Keratinocyte (primary cell): ENCODE data around the gene CRHR2. TPM values are rescaled to one million over a fixed set of nuclear protein-coding genes. Genes with fewer than 3 reads are reported as not detected.

Experiments used
- DNase-seq: peaks from one replicate; pipeline ENCODE4 v3.0.0-alpha.2; 2011; ENCODE audit warnings: low read depth, missing footprints, low spot score
- FAIRE-seq: peaks from 2 replicates; lab custom pipeline; 2011; peaks lifted over from hg19 to GRCh38; lab: Jason Lieb, UNC
- H2AFZ ChIP-seq: 2 replicates; pipeline ENCODE4 v1.6.0; 2012; ENCODE audit warnings: low read length, control low read depth, inconsistent platforms; ENCODE audit not compliant: control insufficient read depth
- H3K27ac ChIP-seq: 2 replicates; pipeline ENCODE4 v1.5.1; 2011; ENCODE audit warnings: low read length; ENCODE audit not compliant: control insufficient read depth, insufficient read depth
- H3K27me3 ChIP-seq: 3 replicates; pipeline ENCODE4 v1.6.0; 2011; ENCODE audit warnings: low read length; ENCODE audit not compliant: control insufficient read depth, insufficient read depth; ENCODE audit errors: extremely low read depth
- H3K36me3 ChIP-seq, 2 experiments: 2 replicates in 1 of 2; 3 replicates in 1 of 2; pipeline ENCODE4 v1.5.1; 2011; ENCODE audit warnings: low read length in 2 of 2, mild to moderate bottlenecking in 1 of 2; ENCODE audit not compliant: control insufficient read depth in 2 of 2, insufficient read depth in 2 of 2; ENCODE audit errors: extremely low read depth in 1 of 2
- H3K4me1 ChIP-seq: 3 replicates; pipeline ENCODE4 v1.5.1; 2011; ENCODE audit warnings: low read length; ENCODE audit not compliant: control insufficient read depth, insufficient read depth; ENCODE audit errors: extremely low read depth
- H3K4me2 ChIP-seq: 3 replicates; pipeline ENCODE4 v1.6.0; 2011; ENCODE audit warnings: low read depth, low read length; ENCODE audit not compliant: control insufficient read depth, insufficient read depth; ENCODE audit errors: extremely low read depth
- H3K4me3 ChIP-seq, 3 experiments: fragments of 200-600 bp in 1 of 3; sonication (generic) in 1 of 3; 2 replicates in 2 of 3; 3 replicates in 1 of 3; pipeline ENCODE4 v1.5.1; 2011 to 2016; ENCODE audit warnings: low read length in 3 of 3, mild to moderate bottlenecking in 3 of 3, control low read depth in 2 of 3, inconsistent platforms in 1 of 3, low read depth in 1 of 3, mixed read lengths in 1 of 3, mixed run types in 1 of 3, moderate library complexity in 1 of 3; ENCODE audit not compliant: control insufficient read depth in 2 of 3, insufficient read depth in 2 of 3; ENCODE audit errors: extremely low read depth in 1 of 3
- H3K79me2 ChIP-seq: 2 replicates; pipeline ENCODE4 v1.6.0; 2012; ENCODE audit warnings: low read length; ENCODE audit not compliant: control insufficient read depth, insufficient read depth
- H3K9ac ChIP-seq: 3 replicates; pipeline ENCODE4 v1.6.0; 2011; ENCODE audit warnings: low read length; ENCODE audit not compliant: control insufficient read depth, insufficient read depth; ENCODE audit errors: extremely low read depth
- H3K9me1 ChIP-seq: 3 replicates; pipeline ENCODE4 v1.6.0; 2011; ENCODE audit warnings: low read length; ENCODE audit not compliant: control insufficient read depth, insufficient read depth; ENCODE audit errors: extremely low read depth
- H3K9me3 ChIP-seq: 2 replicates; pipeline ENCODE4 v1.5.1; 2012; ENCODE audit warnings: low read depth, low read length; ENCODE audit not compliant: control insufficient read depth
- H4K20me1 ChIP-seq: 3 replicates; pipeline ENCODE4 v1.6.0; 2011; ENCODE audit warnings: low read length; ENCODE audit not compliant: control insufficient read depth, insufficient read depth; ENCODE audit errors: extremely low read depth
- CTCF ChIP-seq, 3 experiments: IDR thresholded peaks in 1 of 3; conservative IDR thresholded peaks in 1 of 3; optimal IDR thresholded peaks in 1 of 3; 2 replicates in 2 of 3; 3 replicates in 1 of 3; pipeline versions ENCODE3 to v1.5.1; 2011; ENCODE audit warnings: low read length in 3 of 3, mild to moderate bottlenecking in 3 of 3, moderate library complexity in 2 of 3, control low read depth in 1 of 3, inconsistent platforms in 1 of 3; ENCODE audit not compliant: insufficient read depth in 2 of 3; ENCODE audit errors: extremely low read depth in 1 of 3
- EZH2 ChIP-seq: IDR thresholded peaks from one replicate; pipeline ENCODE4 v1.6.1; 2012; ENCODE audit warnings: inconsistent platforms, mild to moderate bottlenecking, low read length, moderate library complexity
- dilution Hi-C: fragments of 300-500 bp; cut with MboI; formaldehyde crosslinking; loops from one replicate; pipeline ENCODE4 v1.7.0; 2020; ENCODE audit warnings: low sequenced_read_pairs; ENCODE audit not compliant: extremely low pct_ligation_motif_present
- polyA plus RNA-seq, 5 experiments: library from polyadenylated mRNA; depleted of rRNA in 3 of 5; stranded (reverse) in 3 of 5; stranded (forward) in 1 of 5; unstranded in 1 of 5; fragments of >200 nt; gene quantifications; 1 replicate in 1 of 5; 2 replicates in 3 of 5; 3 replicates in 1 of 5; pipeline versions ENCODE4 v1.2.1 to v1.2.3, GENCODE V29; 2011 to 2012; ENCODE audit warnings: missing spikeins in 2 of 5, low read depth in 1 of 5, low replicate concordance in 1 of 5

Gene CRHR2
- polyA plus RNA-seq, 1 donor (not counting 4 experiments of a cell fraction or from before 2014, with no cell fraction given) = not detected

- H3K36me3 ChIP-seq = no peaks in the 10 kb centered on the region
- TF ChIP-seq CTCF (optimal IDR thresholded peaks at IDR 0.05 in 1 of 3, IDR thresholded peaks at IDR 0.05 in 1 of 3, conservative IDR thresholded peaks at IDR 0.05 in 1 of 3; ENCODE audit: extremely low read depth in 1 of 3, insufficient read depth in 2 of 3, low read length in 3 of 3) = no peak
- TF ChIP-seq EZH2 = no peak
Observed at GRCh38 chr7:30657131-30657530, 25.1 kb downstream of the CRHR2 start.

GRCh38 chr7:30656006-30656957, 26.0 kb downstream of the CRHR2 start:
- Histone ChIP-seq H3K79me2 (no peaks in the 10 kb centered on the region), H3K9me1 (no peaks in the 10 kb centered on the region), H3K4me2 (no peak overlapping the region), H4K20me1 (no peaks in the 10 kb centered on the region), H3K9me3 (no peaks in the 10 kb centered on the region), H3K4me1 (no peaks in the 10 kb centered on the region), H2AFZ (no peak overlapping the region), H3K36me3 (no peaks in the 10 kb centered on the region), H3K9ac (no peak overlapping the region), H3K27me3 (peaks cover 3% of the 10 kb centered on the region), H3K4me3 (no peak overlapping the region), H3K27ac (no peak overlapping the region)
- FAIRE-seq (no peak), DNase-seq (no peak)
- no peak for TF ChIP-seq CTCF (optimal IDR thresholded peaks at IDR 0.05 in 1 of 3, IDR thresholded peaks at IDR 0.05 in 1 of 3, conservative IDR thresholded peaks at IDR 0.05 in 1 of 3; ENCODE audit: extremely low read depth in 1 of 3, insufficient read depth in 2 of 3, low read length in 3 of 3)
- TF ChIP-seq EZH2 = no peak
- dilution Hi-C loops = no loop called here

More at GRCh38 chr7:30657131-30657530, 25.1 kb downstream of the CRHR2 start:
- DNase-seq = no peak
- FAIRE-seq = no peak
- H3K4me1 ChIP-seq = no peaks in the 10 kb centered on the region
- no peak overlapping the region for H3K4me3 ChIP-seq
- H3K27ac ChIP-seq = no peak overlapping the region
- no peaks in the 10 kb centered on the region for H3K9me3 ChIP-seq
- no peaks in the 10 kb centered on the region for H3K79me2 ChIP-seq
- H4K20me1 ChIP-seq = no peaks in the 10 kb centered on the region
- no peak overlapping the region for H3K9ac ChIP-seq
- peaks cover 4% of the 10 kb centered on the region for H3K27me3 ChIP-seq
- dilution Hi-C loops = no loop called here
- H2AFZ ChIP-seq = no peak overlapping the region
- no peaks in the 10 kb centered on the region for H3K9me1 ChIP-seq
- H3K4me2 ChIP-seq = no peak overlapping the region
